COR-L47 (cell line): ENCODE results near the gene ZNF93.
"Not testable (repeated sequence)": the region's sequence is repeated elsewhere in the genome, so short reads cannot be mapped to it uniquely, and the experiment has no call there.

Experiments
- DNase-seq: peaks from one replicate; lab custom pipeline; 2025; lab: John Stamatoyannopoulos, UW

ZNF93 gene

GRCh38 chr19:19938449-19938848, 37.7 kb downstream of the ZNF93 start:
- no peak for DNase-seq

DNA sequence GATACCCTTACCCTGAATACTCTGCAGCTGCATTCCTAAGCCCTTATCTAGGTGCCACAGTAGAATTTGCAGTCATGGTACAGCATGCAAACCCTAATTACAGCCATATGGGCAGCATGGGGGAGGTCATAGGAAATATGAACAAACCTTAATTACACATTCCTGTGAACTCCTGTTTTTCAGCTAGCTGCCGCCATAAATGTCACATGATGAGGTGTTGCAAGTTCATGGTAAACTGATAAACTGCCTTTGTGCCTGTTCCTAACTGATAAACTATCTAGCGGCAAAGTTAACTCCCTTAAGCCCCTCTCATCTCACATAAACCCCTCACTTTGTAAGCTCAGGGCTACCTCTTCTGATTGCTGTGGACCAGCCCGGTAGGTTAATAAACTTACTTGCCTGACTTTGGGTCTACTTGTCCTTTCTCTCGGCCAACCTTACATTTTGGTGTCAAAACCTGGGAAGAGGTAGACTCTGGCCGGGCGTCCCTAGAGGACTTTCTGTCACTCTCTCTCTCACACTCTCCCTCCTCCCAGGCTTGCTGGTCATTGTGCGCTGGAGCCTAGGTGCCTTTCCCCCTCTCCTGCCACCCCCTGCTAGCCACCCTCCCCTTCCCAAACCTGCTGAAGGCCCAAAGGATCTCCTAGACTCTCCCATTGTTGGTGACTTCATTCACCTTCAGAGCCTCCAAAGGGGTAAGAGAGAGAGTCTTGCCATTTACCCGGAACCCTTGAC, 43.3 kb downstream of the ZNF93 start:
- no peak for DNase-seq

DNA sequence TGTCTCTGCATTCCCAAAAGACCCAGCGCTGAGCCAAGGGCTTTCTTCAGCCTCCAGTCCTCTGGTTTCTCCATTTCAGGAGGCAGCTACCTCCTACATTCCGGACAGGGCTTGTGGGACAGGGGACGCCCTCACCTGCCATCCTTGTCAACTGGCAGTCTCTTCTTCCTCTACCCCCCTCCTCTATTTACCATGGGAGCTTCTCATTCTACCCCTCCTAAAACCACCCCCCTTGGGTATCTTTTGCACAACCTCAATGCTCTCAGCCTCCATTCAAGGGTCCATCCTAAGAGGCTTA, 43.8 kb downstream of the ZNF93 start:
- DNase-seq, result no peak

GRCh38 chr19:19946226-19946625, 45.5 kb downstream of the ZNF93 start:
- no peak for DNase-seq

GRCh38 chr19:19948800-19949199, 48.1 kb downstream of the ZNF93 start:
- no peak for DNase-seq

- DNase-seq, result no peak
Observed at GRCh38 chr19:19955208-19955607, 54.5 kb downstream of the ZNF93 start.

DNA sequence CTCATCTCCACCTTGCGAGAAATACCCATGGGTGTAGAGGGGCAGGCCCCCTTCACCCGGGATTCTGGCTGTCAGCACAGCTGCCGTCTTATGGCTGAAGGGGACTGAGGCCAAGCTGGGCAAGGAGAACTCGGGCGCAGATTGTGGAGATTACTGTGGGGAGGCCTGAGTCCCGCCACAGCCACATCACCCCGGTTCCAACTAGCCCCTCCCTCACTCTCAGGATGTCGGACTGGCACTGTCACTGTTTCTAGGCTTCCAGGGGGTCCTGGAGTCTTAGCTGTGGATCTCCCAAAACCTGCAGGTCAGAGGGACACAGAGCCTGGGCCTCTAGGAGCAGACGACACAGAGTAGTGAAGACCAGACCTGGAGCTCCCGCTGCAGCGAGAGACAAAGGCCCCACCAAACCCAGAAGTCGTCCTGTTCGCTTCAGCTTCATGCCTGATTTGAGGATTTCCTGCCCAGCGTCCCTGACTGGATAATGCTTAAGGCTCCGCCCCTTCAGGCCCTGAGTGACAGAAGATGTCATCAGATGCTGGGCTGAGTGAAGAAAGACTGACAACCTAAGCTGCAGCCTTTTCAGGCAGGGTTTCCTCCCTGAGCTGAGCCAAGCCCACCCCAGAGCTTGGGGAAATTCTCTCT, 55.8 kb downstream of the ZNF93 start:
- no peak for DNase-seq

DNA sequence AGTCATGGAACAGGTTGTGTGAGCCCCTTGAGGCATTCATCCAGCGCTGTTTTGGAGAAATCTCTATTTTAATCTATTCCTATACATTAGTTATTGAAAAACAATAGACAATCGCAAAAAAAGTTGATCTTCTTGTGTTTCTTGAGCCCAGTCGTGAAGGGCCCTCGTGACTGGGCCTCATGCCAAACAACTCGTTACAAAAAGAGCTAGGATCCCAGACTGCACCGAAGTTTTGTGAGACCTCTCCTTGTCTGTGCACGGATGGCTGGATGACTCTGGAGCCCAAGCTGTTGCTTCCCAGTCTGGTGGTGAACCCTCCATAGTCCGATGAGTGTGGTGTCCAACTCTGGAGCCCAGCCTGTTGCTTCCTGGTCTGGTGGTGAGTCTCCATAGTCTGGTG, 57.0 kb downstream of the ZNF93 start:
- not testable (repeated sequence) for DNase-seq

DNA sequence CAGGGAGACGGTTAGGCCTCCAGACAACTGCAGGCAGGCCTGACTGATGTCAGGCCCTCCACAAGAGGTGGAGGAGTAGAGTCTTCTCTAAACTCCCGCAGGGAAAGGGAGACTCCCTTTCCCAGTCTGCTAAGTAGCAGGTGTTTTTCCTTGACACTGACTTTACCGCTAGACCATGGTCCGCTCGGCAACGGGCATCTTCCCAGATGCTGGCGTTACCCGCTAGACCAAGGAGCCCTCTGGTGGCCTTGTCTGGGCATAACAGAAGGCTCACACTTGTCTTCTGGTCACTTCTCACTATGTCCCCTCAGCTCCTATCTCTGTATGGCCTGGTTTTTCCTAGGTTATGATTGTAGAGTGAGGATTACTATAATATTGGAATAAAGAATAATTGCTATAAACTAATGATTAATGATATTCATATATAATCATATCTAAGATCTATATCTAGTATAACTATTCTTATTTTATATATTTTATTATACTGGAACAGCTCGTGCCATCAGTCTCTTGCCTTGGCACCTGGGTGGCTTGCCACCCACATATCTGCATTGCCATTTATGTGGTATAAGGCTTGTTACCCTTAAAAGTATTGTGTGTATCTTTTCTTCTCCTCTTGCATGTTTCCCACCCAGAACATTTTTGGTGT, 58.5 kb downstream of the ZNF93 start:
- DNase-seq, result peak; percentile 48

- DNase-seq, result no peak
Observed at GRCh38 chr19:19964416-19964815, 63.7 kb downstream of the ZNF93 start.

DNA sequence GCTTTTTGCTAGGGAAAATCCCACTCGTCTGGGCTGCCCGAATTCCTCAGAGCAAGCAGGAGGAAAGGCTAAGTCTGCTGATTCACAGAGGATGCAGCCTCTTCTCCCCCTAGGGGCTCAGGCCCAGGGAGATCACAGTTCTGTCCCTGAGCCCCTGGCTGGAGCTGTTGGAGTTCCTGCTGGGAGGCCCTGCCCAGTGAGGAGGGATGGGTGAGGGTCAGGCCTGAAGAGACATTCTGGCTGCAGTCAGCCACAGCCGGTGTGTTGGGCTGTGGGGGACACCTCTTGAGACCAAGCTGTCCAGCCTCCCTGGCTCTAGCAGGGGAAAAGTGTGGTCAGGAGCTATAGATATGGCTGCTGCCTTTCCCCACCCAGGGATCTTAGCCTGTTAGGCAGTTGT, 65.4 kb downstream of the ZNF93 start:
- not testable (repeated sequence) for DNase-seq

DNA sequence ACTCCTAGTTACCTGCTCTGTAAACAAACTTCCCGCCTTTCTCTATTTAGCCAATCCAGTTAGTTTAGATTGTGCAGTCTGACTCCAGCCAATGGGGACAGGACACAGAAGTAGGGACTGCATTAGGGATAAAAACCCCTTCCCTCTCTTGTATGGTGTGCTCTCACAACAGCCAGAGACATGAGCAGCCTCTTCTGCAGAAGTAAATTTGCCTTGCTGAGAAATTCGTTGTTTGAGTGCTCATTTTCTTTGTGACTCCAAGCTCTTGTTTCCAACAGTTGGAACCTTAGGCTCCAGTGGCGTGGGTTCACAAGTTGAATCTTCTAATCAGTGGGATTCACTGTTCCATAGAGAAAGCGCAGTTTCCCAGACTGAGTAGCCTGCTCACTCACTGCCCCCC, 66.1 kb downstream of the ZNF93 start:
- DNase-seq, result no peak
